NCI-H82 (cell line): ENCODE results near the gene CNPPD1.

Experiments used
- DNase-seq: peaks from one replicate; lab custom pipeline; 2025; lab: John Stamatoyannopoulos, UW

CNPPD1 gene

GRCh38 chr2:219122202-219122980 lies 54.3 kb downstream of the CNPPD1 start:
- DNase-seq, result no peak
